Peyer's patch (tissue), 4 donors: ENCODE measurements around the gene SLC25A25. TPM values are rescaled to one million over a fixed set of nuclear protein-coding genes. Genes with fewer than 3 reads are reported as not detected.

Source experiments
- DNase-seq, 3 donors: peaks; one replicate each; pipeline ENCODE4 v3.0.0-alpha.2; 2017 to 2019
- H3K27ac ChIP-seq, 4 donors: fragments of 200-600 bp; sonication (generic); one replicate each; pipeline ENCODE4 v1.5.1; 2016 to 2019
- H3K27me3 ChIP-seq, 2 donors: fragments of 200-600 bp; sonication (generic); one replicate each; pipeline ENCODE4 v1.5.1; 2019
- H3K36me3 ChIP-seq, 3 donors: fragments of 200-600 bp; sonication (generic); one replicate each; pipeline ENCODE4 v1.5.1; 2016 to 2019
- H3K4me1 ChIP-seq, 4 donors: fragments of 200-600 bp; sonication (generic); one replicate each; pipeline ENCODE4 v1.5.1; 2016 to 2019
- H3K4me3 ChIP-seq, 4 donors: fragments of 200-600 bp; sonication (generic); 1 replicate in 3 of 4; 2 replicates in 1 of 4; pipeline ENCODE4 v1.5.1; 2016 to 2019; ENCODE audit warnings: mild to moderate bottlenecking in 1 of 4
- H3K9me3 ChIP-seq, 4 donors: fragments of 200-600 bp; sonication (generic); one replicate each; pipeline ENCODE4 v1.5.1; 2016 to 2019; ENCODE audit warnings: mild to moderate bottlenecking in 1 of 4
- POLR2A ChIP-seq, 2 donors: fragments of 450-650 bp; IDR thresholded peaks; one replicate each; pipeline ENCODE4 v1.5.1; 2017; ENCODE audit warnings: antibody characterized with exemption in 2 of 2, mild to moderate bottlenecking in 2 of 2, moderate library complexity in 2 of 2
- total RNA-seq, 4 donors: library from RNA; depleted of rRNA; stranded (reverse); fragments of >200 nt; gene quantifications; one replicate each; pipeline ENCODE4 v1.1.0, GENCODE V29; 2016
- TF ChIP-seq, protein P1 (sequence below), 6 experiments: fragments of 450-650 bp in 4 of 6; fragments of 200-600 bp in 2 of 6; sonication (generic) in 1 of 6; IDR thresholded peaks; one replicate each; pipeline ENCODE4 v1.5.1; 2017 to 2019; ENCODE audit warnings: antibody characterized with exemption in 6 of 6, mild to moderate bottlenecking in 3 of 6, moderate library complexity in 1 of 6

The SLC25A25 gene
- total RNA-seq, 4 donors from 2014 or later: 18.2 to 44.1 (median 28.2) TPM

DNA sequence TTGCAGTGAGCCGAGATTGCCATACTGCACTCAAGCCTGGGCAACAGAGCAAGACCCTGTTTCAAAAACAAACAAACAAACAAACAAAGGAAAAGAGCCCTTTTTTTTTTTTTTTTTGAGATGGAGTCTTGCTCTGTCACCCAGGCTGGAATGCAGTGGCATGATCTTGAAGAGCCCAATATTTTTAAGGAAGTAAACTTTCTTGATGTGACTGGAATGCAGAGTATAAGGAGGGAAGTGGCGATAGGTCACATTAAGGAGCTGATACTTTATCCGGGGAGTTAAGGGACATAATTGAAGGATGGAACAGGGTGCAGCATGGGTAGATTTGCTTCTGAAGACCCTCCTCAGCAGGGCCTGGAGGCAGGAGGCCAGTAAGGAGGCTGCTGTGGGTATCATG, 13.9 kb upstream of the SLC25A25 start:
- peak overlapping the region; percentile 25 to 85 (median 62) for H3K27ac ChIP-seq
- H3K4me3 ChIP-seq: no peak overlapping the region
- H3K9me3 ChIP-seq: no peaks in the 10 kb centered on the region
- H3K36me3 ChIP-seq: no peaks in the 10 kb centered on the region
- H3K27me3 ChIP-seq: no peaks in the 10 kb centered on the region
- TF ChIP-seq POLR2A (IDR thresholded peaks at IDR 0.05): no peak
- TF ChIP-seq, protein P1, sequence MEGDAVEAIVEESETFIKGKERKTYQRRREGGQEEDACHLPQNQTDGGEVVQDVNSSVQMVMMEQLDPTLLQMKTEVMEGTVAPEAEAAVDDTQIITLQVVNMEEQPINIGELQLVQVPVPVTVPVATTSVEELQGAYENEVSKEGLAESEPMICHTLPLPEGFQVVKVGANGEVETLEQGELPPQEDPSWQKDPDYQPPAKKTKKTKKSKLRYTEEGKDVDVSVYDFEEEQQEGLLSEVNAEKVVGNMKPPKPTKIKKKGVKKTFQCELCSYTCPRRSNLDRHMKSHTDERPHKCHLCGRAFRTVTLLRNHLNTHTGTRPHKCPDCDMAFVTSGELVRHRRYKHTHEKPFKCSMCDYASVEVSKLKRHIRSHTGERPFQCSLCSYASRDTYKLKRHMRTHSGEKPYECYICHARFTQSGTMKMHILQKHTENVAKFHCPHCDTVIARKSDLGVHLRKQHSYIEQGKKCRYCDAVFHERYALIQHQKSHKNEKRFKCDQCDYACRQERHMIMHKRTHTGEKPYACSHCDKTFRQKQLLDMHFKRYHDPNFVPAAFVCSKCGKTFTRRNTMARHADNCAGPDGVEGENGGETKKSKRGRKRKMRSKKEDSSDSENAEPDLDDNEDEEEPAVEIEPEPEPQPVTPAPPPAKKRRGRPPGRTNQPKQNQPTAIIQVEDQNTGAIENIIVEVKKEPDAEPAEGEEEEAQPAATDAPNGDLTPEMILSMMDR (IDR thresholded peaks at IDR 0.05): no peak
- DNase-seq: no peak
- peaks cover 0 to 50% (median 0%) of the 10 kb centered on the region in 4 donors for H3K4me1 ChIP-seq

DNA sequence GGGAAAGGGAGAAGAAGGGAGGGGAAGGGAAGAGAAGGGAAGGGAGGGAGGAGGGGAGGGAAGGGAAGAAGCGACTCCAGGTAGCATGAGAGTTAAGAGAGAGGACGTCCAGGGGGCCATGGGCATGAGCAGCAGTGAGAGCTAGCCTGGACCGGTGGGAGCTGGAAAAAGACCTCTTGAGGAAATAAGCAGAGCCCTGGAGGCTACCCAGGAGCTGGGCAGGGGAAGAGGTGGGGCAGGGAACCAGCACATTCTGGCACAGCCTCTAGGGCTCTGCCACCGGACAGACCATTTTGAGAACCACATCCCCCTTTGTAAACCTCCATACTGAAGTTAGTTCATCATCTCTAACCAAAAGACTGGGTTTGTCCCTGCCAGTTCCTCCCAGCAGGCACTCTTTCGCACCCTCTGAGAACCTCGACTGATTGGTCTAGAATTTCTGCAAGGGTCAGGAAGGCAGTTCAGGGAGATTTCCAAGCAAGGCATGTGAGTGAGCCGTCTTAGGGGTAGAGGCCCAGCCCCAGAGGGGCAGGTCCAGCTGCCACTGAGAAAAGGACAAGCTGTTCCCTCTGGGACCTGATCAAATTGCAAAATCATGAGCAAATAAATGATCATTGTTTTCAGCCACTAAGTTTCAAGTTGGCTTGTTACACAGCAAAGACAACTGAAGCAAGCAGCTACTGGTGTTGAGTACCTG, 12.5 kb upstream of the SLC25A25 start:
- Histone ChIP-seq H3K36me3 (no peaks in the 10 kb centered on the region), H3K4me3 (no peak overlapping the region), H3K9me3 (no peaks in the 10 kb centered on the region), H3K27ac (peak overlapping the region; percentile 52 to 71 (median 65)), H3K27me3 (no peaks in the 10 kb centered on the region), H3K4me1 (peaks cover 0 to 50% (median 0%) of the 10 kb centered on the region in 4 donors)
- no peak for TF ChIP-seq POLR2A (IDR thresholded peaks at IDR 0.05)
- TF ChIP-seq, protein P1 (IDR thresholded peaks at IDR 0.05): no peak
- DNase-seq: no peak

GRCh38 chr9:128056086-128056485, 11.9 kb upstream of the SLC25A25 start:
- H3K9me3 ChIP-seq: no peaks in the 10 kb centered on the region
- H3K27ac ChIP-seq: peak overlapping the region; percentile 32 to 65 (median 58)
- H3K27me3 ChIP-seq: no peaks in the 10 kb centered on the region
- no peak for DNase-seq
- no peak for TF ChIP-seq POLR2A (IDR thresholded peaks at IDR 0.05)
- TF ChIP-seq, protein P1 (IDR thresholded peaks at IDR 0.05): no peak
- H3K4me3 ChIP-seq: no peak overlapping the region
- H3K4me1 ChIP-seq: peaks cover 0 to 51% (median 0%) of the 10 kb centered on the region in 4 donors
- H3K36me3 ChIP-seq: no peaks in the 10 kb centered on the region

- TF ChIP-seq POLR2A (IDR thresholded peaks at IDR 0.05): peak in 1 of 2 donors; percentile 38
- TF ChIP-seq, protein P1 (IDR thresholded peaks at IDR 0.05): peak in 3 of 6 experiments; percentile 10 to 18 (median 12)
- Histone ChIP-seq H3K27me3 (no peaks in the 10 kb centered on the region), H3K9me3 (no peaks in the 10 kb centered on the region), H3K4me3 (no peak overlapping the region), H3K36me3 (peaks cover 0 to 1% (median 0%) of the 10 kb centered on the region in 3 donors), H3K27ac (peak overlapping the region in 3 of 4 donors; percentile 32 to 68 (median 65)), H3K4me1 (peaks cover 0 to 61% (median 4%) of the 10 kb centered on the region in 4 donors)
- DNase-seq: peak in 1 of 3 donors; percentile 74
Measured at GRCh38 chr9:128056887-128057723, 10.9 kb upstream of the SLC25A25 start.

- no peaks in the 10 kb centered on the region for H3K9me3 ChIP-seq
- no peak overlapping the region for H3K4me3 ChIP-seq
- DNase-seq: no peak
- no peaks in the 10 kb centered on the region for H3K27me3 ChIP-seq
- TF ChIP-seq POLR2A (IDR thresholded peaks at IDR 0.05): no peak
- TF ChIP-seq, protein P1 (IDR thresholded peaks at IDR 0.05): no peak
- peaks cover 0 to 56% (median 4%) of the 10 kb centered on the region in 4 donors for H3K4me1 ChIP-seq
- peak overlapping the region in 3 of 4 donors; percentile 32 to 68 (median 65) for H3K27ac ChIP-seq
- H3K36me3 ChIP-seq: peaks cover 0 to 9% (median 0%) of the 10 kb centered on the region in 3 donors
Measured at GRCh38 chr9:128057724-128058409, 10.2 kb upstream of the SLC25A25 start.
